Stimulated activated CD4-positive, alpha-beta T cell treated with anti-CD3 and anti-CD28 coated beads, Interleukin-4, amount 100 ng/mL, for 1 hour (primary cell): ENCODE data around the gene PLSCR2.
"Not testable (repeated sequence)": the region's sequence is repeated elsewhere in the genome, so short reads cannot be mapped to it uniquely, and the experiment has no call there.

Experiments used
- DNase-seq: peaks from one replicate; pipeline ENCODE4 v3.0.0-alpha.2; 2020

The PLSCR2 gene, protein sequence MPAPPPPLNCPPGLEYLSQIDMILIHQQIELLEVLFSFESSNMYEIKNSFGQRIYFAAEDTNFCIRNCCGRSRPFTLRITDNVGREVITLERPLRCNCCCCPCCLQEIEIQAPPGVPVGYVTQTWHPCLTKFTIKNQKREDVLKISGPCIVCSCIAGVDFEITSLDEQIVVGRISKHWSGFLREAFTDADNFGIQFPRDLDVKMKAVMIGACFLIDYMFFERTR

DNA sequence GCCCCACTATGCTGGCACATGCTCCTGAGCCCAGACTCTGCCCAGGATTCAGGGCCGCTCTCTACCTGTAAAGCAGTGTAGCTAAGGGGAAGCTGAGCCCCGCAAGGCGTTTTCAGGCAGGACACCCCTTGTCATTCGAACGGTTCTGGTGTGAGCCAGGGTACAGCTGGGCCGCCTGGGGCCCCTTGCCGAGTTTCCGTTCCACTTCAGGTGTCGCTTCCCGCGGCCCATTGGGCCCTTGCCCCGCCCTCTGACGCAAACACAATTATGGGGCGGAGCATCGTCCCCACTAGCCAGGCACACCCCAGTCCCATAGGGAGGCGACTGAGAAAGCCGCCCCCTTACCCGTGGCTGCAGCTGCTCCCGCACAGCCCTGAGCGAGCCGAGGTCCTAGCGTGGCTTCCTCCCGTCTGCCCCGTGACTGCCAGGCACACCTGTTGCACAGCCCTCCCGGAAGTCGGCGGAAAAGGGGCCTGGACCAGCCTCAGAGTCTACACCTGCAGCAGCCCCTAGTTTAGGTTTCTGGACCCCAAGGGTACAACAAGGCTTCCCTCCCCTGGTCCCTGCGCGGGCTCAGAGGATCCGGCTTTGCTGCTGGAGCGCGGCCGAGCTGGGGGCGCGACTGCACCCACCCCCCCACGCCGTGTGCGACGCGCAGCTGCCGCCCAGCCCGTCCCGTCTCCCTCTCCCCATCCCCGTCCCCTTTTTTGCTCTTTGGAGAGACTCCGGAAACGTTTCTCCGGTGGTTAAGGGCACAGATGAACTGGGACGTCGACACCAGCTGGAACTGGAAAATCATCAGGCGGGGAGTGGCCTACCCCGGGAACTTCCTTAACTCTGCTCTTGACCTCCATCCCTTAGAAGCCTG lies at the start of gene PLSCR2:
Gene PLSCR2, minus strand, starts transcription at position 412 of the 868 bp plus-strand sequence. CDS start 9,657 bp downstream, outside the sequence.
- DNase-seq, result peak; percentile 68

DNA sequence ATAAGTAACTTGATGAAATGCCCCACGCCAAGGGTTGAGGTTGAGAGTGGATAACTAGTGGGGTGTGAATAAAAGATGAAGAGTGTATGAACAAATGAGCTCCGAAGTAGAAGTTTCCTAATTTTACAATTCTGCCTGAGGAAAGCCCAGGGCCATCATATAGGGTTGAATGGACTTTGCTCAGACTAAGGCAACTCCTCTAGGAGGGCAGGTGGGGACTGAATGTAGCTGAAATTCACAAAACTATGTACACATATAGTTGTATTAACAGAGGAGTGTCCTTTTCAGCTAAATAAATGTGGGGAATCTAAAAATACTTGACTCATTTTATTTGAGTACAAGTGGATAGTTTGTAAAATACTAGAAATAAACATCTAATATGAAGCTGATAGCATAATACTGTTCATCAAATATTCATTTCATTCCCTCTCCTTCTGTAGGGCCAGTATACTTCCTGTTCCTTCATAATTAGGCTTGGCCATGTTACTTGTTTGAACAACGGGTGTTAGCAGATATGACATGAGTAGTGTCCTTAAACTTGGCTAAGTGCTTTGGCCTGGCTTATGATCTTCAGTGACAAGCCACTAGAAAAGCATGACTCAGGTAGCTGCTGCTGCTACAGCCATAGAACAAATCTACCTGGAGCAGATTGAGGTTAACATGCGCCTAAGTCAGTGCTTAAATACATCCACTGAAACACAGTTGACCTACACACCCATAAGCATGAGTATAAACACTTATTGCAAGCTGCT lies 48.5 kb upstream of the PLSCR2 start:
- DNase-seq, result no peak

DNA sequence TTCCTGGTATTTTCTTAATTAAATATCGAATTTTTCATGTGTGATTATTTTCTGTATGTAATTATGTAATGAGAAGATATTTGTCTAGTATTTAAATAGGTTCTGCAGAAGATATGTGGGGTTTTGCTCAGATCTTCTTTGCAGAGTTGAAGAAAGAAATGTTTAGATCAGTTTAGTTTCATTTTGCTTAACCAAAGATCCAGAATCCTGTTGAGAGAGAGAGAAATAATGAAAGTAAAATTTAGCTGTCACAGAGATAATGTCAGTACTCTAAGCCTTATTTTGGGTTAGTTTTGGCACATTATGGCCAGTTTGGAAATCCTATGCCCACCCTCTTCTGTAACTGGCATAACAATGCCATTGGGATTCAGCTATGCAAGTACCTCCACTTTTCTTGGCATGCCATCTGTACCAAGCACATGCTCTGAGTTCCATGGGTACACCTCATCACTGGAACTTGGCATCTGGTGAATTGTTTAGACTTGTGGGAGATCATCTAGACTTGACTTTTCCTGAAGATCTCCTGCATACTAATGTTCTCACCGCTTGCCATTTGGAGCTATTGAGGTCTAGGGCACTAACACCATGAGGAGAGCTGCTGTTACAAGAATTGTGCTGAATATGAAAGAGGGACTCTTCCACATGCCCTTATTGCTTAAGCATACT lies 44.2 kb upstream of the PLSCR2 start:
- DNase-seq, result no peak

DNA sequence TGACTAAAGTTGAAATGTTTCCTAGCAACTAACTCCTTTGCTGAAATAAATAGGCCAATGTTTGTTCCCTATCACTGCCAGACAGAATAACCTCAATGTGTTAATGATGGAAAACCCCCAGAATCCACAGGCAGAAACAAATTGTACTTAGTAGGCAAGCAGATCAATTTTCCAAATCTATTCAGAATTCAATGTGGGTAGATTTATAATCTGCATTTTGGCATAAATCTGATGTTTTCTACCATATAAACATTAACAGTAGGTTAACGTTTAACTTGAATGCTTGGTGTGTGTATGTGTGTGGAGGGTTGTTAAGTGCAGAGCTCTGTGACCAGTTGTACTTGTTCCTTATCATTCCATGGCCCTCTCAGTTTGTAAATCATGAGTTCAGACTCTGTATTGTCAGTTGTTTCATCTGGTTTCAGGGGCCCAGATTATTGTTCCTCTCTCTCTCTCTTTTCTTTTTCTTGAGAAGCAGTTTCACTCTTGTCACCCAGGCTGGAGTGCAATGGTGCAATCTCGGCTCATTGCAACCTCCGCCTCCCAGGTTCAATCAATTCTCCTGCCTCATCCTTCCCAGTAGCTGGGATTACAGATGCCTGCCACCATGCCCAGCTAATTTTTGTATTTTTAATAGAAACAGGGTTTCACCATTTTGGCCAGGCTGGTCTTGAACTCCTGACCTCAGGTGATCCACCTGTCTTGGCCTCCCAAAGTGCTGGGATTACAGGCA lies 42.2 kb upstream of the PLSCR2 start:
- no peak for DNase-seq

DNA sequence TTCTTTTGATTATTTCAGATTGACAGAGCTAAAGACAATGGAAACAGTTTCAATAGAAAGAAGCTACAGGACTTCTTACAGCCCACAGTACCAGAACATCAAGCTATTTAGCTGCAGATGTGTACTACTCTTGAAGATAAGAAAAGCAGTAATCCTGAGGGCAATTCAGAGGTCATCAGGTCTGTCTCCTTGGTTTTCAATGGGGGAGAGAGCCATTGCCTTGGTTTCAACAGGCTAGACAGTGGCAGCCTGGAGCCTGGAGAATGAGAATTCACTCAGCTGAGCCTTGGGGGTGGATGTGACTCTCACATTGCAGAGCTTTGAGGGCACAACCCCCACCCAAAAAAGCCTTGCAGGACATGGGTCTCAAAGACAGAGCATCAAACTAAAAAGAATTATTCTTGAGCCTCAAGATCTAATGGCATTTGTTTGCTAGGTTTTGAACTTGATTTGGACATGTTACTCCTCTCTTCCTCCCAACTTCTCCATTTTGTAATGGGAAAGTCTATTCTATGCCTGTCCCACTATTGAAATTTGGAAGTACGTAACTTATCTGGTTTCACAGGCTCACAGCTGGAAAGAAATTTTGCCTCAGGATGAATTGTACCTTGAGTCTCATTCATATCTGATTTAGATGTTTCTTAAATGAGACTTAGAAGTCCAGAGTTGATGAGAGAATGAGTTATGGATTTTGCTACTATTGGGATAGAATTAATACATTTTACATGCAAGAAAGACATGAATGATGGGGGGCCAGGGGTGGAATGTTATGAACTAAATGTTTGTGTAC lies 38.2 kb upstream of the PLSCR2 start:
- no peak for DNase-seq

DNA sequence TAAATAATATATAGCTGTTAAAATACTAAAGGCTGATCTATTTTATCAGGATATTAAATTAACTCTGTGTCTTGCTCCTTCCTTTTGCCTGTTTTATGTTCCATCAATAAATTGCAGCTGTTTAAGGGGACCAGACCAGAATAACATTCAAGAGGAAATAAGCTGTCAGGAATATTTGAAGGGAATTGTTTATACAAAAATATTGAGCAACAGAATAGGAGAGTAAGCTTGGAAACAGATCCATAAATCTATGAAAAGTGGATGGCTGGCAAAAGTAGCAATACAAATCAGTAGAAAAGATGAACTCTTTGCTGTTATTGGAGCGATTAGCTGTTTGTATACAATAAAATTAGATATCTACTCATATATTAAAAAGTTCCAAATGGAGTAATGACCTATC lies 36.2 kb upstream of the PLSCR2 start:
- no peak for DNase-seq

DNA sequence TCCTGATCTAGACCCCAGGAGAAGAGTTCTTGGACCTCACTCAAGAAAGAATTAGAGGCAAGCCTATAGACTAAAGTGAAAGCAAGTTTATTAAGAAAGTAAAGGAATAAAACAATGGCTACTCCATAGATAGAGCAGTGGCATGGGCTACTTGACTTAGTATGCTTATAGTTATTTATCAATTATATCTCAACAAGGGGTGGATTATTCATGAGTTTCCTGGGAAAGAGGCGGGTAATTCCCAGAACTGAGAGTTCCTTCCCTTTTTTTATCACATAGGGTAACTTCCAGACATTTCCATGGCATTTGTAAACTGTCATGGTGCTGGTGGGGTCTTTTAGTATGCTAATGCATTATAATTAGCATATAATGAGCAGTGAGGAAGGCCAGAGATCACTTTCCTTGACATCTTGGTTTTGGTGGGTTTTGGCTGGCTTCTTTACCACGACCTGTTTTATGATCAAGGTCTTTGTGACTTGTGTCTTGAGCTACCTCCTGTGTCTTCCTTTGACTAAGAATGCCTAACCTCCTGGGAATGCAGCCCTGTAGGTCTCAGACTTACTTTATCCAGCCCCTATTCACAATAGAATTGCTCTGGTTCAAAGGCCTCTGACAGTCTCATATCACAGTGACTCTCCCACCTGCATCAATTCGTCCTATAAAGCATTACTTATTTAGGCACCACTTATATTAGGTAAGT lies 35.3 kb upstream of the PLSCR2 start:
- no peak for DNase-seq

DNA sequence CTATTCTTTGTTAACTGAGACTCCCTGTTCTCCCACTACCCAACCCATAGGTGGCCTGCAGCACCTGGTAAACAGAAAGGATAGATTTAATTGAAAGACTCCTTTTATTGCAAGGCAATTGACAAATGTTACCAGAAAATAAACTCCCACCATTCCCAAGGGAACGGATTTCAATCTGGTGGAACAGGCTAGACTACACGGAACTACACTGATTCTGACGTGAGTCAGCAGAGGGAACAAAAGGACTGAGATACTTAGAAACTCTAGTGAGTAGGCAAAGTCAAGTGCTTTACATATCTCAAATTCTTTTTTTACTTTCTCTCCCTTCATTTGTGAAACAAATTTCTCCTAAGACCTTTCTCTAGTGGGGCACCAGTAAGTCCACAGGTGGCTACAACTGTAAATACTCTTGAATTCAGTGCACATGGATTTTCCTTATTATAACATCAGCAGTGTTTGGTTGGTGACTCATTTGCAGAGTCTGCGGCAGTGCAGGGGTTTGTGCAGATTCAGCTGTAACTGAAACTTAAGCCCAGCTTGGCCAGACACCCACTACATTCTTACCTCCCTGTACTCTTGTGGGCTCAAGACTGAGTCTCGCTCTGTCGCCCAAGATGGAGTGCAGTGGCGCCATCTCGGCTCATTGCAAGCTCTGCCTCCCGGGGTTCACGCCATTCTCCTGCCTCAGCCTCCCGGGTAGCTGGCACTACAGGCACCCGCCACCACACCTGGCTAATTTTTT lies 34.3 kb upstream of the PLSCR2 start:
- DNase-seq, result no peak

DNA sequence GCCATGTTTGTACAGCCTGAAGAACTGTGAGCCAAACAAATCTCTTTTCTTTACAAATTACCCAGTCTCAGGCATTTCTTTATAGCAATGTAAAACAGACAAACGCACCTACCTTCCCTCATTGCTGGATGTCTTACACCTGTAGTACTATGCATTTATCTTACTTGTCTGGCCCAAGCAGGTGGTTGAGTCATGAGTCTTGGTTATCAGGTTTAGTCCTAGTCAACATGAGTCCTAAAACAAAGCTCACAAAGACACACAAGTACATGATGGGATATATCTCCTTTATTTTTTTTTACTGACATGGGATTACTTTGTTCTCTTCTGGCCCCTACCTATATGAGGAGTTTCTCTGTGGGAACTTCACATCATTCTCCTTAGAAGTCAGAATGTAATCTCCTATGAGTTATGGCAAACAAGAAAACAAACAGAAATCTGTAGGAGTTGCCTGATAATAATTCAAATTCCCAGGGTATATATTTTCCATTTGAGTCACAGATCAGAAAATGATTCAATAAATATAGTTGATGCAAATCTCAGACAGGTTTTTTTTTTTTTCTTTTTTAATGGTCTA lies 33.6 kb upstream of the PLSCR2 start:
- DNase-seq, result no peak

DNA sequence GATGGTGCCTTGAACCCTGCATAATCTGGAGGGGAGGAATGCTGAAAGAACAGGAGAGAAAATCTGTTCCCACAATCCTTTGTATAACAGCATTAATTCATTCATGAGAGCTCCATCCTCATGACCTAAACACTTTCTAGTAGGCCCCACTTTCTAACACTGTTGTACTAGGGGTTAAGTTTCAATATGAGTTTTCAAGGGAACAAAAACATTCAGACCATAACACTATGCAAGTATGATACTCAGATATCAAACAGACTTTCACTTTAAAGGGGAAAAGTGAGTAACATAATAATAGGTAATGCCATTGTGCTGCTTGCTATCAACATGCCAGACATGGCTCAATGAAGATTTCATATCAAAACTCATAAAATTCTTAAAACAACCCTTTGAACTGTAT lies 32.4 kb upstream of the PLSCR2 start:
- DNase-seq, result no peak

DNA sequence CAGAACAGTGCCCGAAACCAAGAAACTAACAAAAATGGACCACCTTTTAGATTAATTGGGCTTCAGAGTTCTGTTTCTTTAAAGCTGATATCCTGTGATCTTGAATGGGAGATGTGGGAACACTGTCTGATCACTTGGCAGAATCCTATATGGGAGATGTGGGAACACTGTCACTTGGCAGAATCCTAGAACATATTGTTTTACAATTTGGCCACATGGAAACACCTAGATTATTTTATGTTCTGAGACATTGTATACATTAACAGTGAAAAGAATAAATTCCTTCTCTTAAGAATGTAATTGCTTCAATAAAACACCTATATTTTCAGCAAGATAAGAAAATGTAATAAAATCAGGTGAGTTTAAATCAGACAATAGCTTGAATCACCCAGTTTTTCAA lies 30.3 kb upstream of the PLSCR2 start:
- no peak for DNase-seq

DNA sequence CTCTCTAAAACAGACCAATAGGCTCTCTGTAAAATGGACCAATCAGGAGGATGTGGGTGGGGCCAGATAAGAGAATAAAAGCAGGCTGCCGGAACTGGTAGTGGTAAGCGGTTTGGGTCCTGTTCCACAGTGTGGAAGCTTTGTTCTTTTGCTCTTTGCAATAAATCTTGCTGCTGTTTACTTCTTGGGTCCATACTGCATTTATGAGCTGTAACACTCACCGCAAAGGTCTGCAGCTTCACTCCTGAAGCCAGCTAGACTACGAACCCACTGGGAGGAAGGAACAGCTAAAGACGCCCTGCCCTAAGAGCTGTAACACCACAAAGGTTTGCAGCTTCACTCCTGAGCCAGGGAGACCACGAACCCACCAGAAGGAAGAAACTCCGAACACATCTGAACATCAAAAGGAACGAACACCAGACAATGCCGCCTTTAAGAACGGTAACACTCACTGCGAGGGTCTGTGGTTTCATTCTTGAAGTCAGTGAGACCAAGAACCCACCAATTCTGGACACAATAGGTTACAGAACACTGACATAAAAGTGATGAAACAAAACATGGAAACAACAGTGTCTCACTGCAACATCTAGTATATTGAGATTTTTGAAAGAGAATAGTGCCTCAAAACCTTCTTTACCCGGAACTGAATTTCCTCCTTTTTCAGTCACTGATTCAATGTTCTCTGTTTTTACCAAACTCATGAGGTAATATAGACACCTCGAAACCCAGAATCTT lies 28.8 kb upstream of the PLSCR2 start:
- peak; percentile 4 for DNase-seq

DNA sequence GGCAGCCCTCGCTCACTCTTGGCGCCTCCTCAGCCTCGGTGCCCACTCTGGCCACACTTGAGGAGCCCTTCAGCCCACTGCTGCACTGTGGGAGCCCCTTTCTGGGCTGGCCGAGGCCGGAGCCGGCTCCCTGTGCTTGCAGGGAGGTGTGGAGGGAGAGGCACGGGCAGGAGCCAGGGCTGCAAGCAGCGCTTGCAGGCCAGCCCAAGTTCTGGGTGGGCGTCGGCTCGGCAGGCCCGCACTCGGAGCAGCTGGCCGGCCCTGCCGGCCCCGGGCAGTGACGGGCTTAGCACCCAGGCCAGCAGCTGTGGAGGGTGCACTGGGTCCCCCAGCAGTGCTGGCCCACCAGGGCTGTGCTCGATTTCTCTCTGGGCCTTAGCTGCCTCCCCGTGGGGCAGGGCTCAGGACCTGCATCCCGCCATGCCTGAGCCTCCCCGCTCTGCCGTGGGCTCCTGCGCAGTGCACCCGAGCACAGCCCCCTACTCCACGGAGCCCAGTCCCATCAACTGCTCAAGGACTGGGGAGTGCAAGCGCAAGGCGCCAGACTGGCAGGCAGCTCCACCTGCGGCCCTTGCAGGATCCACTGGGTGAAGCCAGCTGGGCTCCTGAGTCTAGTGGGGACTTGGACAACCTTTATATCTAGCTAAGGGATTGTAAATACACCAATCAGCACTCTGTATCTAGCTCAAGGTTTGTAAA lies 27.9 kb upstream of the PLSCR2 start:
- DNase-seq, result not testable (repeated sequence)

DNA sequence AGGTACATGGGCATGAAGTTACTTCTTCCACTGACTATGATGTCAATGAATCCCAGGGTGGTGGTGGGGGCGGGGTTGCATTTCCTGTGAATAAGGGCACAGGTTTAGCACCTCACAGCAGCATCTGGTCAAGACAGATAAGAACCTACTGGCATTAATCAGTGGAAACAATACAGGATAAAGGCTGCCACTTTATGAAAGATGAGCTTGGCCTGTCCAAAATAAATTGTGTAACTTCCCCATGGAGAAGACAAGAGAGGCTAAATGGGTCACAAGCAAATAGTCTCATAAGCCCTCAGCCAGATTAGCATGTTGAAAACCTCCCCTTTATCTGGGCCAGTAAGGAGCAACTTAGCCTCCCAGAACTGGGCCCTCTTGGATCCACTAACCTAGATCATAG lies 27.4 kb upstream of the PLSCR2 start:
- no peak for DNase-seq

DNA sequence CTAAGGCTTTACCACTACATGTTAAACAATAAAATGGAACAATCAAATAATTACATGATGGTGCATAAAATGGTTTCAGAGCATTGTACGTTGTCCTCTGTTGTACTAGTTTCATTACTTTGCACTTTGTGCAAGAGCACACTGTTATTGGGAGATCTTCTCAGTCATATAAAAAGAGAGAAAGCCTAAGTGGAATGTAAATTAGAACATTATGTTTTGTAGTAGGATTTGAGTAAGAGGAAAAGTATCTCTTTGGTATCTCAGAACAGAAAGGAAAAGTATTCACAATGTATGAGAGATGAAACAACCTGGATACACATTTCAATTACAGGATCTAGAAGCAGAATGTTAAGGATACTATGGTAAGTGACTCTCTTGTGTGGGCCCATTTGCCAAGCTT lies 26.9 kb upstream of the PLSCR2 start:
- DNase-seq, result no peak

DNA sequence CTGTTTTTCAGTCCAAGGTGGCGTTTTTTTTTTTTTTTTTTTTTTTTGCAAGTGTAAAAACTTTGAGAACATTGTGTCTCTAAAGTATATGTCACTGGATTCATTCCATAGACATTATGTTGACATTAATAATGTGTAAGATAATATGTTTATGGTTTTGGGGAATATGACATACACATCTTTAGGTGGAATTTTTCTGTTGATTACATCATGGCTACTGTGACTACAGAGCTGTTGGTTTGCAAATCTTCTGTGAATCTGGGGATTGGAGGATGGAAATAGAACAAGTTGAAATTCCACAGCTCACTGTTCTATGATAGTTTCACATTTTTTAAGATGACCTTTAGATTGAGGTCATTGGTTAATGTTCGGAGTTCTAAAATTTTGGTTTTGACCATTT lies 24.4 kb upstream of the PLSCR2 start:
- no peak for DNase-seq

DNA sequence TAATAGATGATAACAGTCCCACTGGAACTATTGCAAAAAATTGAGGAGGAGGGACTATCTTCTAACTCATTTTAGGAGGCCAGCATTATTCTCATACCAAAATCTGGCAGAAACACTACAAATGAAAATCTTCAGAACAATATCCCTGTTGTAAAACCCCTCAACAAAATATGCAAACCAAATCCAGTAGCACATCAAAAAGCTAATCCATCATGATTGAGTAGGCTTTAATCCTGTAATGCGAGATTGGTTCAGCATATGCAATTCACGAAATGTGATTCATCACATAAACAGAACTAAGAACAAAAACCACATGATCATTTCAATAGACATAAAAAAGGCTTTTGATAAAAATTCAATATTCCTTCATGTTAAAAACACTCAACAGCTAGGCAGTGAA lies 23.9 kb upstream of the PLSCR2 start:
- DNase-seq, result no peak

DNA sequence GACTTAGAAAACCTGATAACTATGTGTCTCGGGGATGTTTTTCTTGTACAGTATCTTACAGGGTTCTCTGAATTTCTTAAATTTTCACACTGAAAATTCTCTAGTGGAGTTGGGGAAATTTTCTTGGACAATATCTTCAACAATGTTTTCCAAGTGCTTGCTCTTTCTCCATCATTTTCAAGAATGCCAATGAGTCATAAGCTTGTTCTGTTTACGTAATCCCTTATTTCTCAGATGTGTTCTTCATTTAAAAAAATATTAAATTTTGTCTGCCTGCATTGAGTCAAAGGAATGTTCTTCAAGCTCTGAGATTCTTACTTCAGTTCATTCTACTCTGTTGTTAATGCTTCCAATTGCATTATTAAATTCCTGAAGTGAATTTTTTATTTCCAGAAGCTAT lies 21.9 kb upstream of the PLSCR2 start:
- DNase-seq, result no peak
